Thyroid gland (tissue), 4 donors: Measurements from ENCODE around the gene DDX28.

Source experiments
- CTCF ChIP-seq, 6 experiments: fragments of 200-600 bp in 3 of 6; fragments of 450-650 bp in 3 of 6; sonication (generic) in 3 of 6; IDR thresholded peaks; one replicate each; pipeline ENCODE4 v1.5.1; 2016 to 2019; ENCODE audit warnings: antibody characterized with exemption in 6 of 6, mild to moderate bottlenecking in 2 of 6, inconsistent platforms in 1 of 6, moderate library complexity in 1 of 6
- POLR2A ChIP-seq, 2 donors: fragments of 450-650 bp; IDR thresholded peaks; one replicate each; pipeline ENCODE4 v1.6.1; 2017; ENCODE audit warnings: antibody characterized with exemption in 2 of 2, mild to moderate bottlenecking in 2 of 2, moderate library complexity in 1 of 2

- TF ChIP-seq CTCF (IDR thresholded peaks at IDR 0.05) (no peak), POLR2A (IDR thresholded peaks at IDR 0.05) (no peak)
Observed at GRCh38 chr16:68035227-68035626, 12.2 kb upstream of the DDX28 start.
